Activated gamma-delta T cell treated with Interleukin-2 at 50 U/mL for 16 hours (primary cell): ENCODE results near the gene FGG.

Experiments
- DNase-seq: peaks from one replicate; pipeline ENCODE4 v3.0.0-alpha.2; 2020

FGG gene

GRCh38 chr4:154585369-154586018 is 27.0 kb downstream of the FGG start:
- no peak for DNase-seq

GRCh38 chr4:154584259-154584658 is 28.2 kb downstream of the FGG start:
- no peak for DNase-seq

- no peak for DNase-seq
Observed at GRCh38 chr4:154583677-154584076, 28.8 kb downstream of the FGG start.

GRCh38 chr4:154583230-154583629 is 29.2 kb downstream of the FGG start:
- no peak for DNase-seq

GRCh38 chr4:154582723-154583122 is 29.7 kb downstream of the FGG start:
- DNase-seq: no peak

GRCh38 chr4:154579927-154580326 is 32.5 kb downstream of the FGG start:
- no peak for DNase-seq

GRCh38 chr4:154578919-154579318 is 33.5 kb downstream of the FGG start:
- no peak for DNase-seq

- DNase-seq: no peak
Observed at GRCh38 chr4:154577324-154577723, 35.1 kb downstream of the FGG start.

GRCh38 chr4:154574311-154574710 is 38.1 kb downstream of the FGG start:
- no peak for DNase-seq

- DNase-seq: no peak
Observed at GRCh38 chr4:154573190-154573870, 39.1 kb downstream of the FGG start.

- no peak for DNase-seq
Observed at GRCh38 chr4:154569584-154569983, 42.9 kb downstream of the FGG start.

GRCh38 chr4:154569028-154569427 is 43.4 kb downstream of the FGG start:
- DNase-seq: no peak

GRCh38 chr4:154566639-154567204 is 45.7 kb downstream of the FGG start:
- DNase-seq: no peak

GRCh38 chr4:154565704-154566103 is 46.8 kb downstream of the FGG start:
- DNase-seq: no peak

- DNase-seq: no peak
Observed at GRCh38 chr4:154564311-154564710, 48.1 kb downstream of the FGG start.

- no peak for DNase-seq
Observed at GRCh38 chr4:154562697-154563254, 49.7 kb downstream of the FGG start, which contains the start of gene FGB. FGB (plus strand) TSS chr4:154563011; CDS start chr4:154563019, 8 bp downstream.

GRCh38 chr4:154560824-154561231 is 51.6 kb downstream of the FGG start:
- DNase-seq: no peak

GRCh38 chr4:154560419-154560801 is 52.0 kb downstream of the FGG start:
- DNase-seq: no peak

- DNase-seq: no peak
Observed at GRCh38 chr4:154559494-154560418, 52.7 kb downstream of the FGG start.

- DNase-seq: no peak
Observed at GRCh38 chr4:154559141-154559493, 53.3 kb downstream of the FGG start.
